Neutrophil (primary cell): ENCODE measurements around the gene RAD21L1.

ENCODE experiments used
- H3K27ac ChIP-seq: fragments of 200-600 bp; sonication (generic); 2 replicates; pipeline ENCODE4 v1.5.1; 2016; ENCODE audit warnings: mild to moderate bottlenecking, moderate library complexity
- H3K27me3 ChIP-seq: fragments of 200-600 bp; sonication (generic); 2 replicates; pipeline ENCODE4 v1.6.0; 2016; ENCODE audit warnings: mild to moderate bottlenecking
- H3K36me3 ChIP-seq: fragments of 200-600 bp; sonication (generic); 2 replicates; pipeline ENCODE4 v1.5.1; 2017
- H3K4me1 ChIP-seq, 2 experiments: fragments of 200-600 bp in 1 of 2; sonication (generic) in 1 of 2; 1 replicate in 1 of 2; 2 replicates in 1 of 2; pipeline versions ENCODE4 v1.5.1 to v1.6.1; 2013 to 2016; ENCODE audit warnings: low read depth in 1 of 2, low read length in 1 of 2, mild to moderate bottlenecking in 1 of 2, moderate library complexity in 1 of 2; ENCODE audit not compliant: control insufficient read depth in 1 of 2, insufficient read depth in 1 of 2
- H3K4me3 ChIP-seq, 2 experiments: fragments of 200-600 bp in 1 of 2; sonication (generic) in 1 of 2; 1 replicate in 1 of 2; 2 replicates in 1 of 2; pipeline ENCODE4 v1.5.1; 2013 to 2016; ENCODE audit warnings: low read depth in 1 of 2, low read length in 1 of 2, mild to moderate bottlenecking in 1 of 2, moderate library complexity in 1 of 2
- H3K9me3 ChIP-seq: fragments of 200-600 bp; sonication (generic); 2 replicates; pipeline ENCODE4 v1.5.1; 2016
- CTCF ChIP-seq: fragments of 200-600 bp; sonication (generic); IDR thresholded peaks from 2 replicates; pipeline ENCODE4 v1.5.1; 2016; ENCODE audit warnings: antibody characterized with exemption

RAD21L1 gene

GRCh38 chr20:1296117-1296610, 70.3 kb downstream of the RAD21L1 start:
- Histone ChIP-seq H3K27ac (no peak overlapping the region), H3K36me3 (no peaks in the 10 kb centered on the region), H3K27me3 (peaks cover 11% of the 10 kb centered on the region), H3K9me3 (no peaks in the 10 kb centered on the region), H3K4me3 (no peak overlapping the region), H3K4me1 (no peaks in the 10 kb centered on the region)
- TF ChIP-seq CTCF: no peak

DNA sequence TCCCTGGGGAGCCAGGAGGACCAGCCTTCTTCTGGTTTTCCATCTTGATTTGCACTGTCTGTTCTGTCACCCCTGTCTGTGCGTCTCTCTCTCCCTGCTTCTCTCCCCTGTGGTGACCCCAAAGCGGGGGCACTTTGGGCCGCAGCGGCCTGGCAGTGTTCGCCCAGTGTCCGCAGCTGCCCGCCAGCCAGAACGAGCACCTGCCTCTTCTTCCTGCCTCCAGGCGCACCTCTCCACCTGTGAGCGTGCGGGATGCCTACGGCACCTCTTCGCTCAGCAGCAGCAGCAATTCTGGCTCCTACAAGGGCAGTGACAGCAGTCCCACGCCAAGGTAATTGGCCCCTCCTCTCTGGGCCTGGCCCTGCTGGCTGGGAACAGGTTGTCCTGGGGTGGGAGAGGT, 71.1 kb downstream of the RAD21L1 start:
- TF ChIP-seq CTCF: no peak
- H3K27ac ChIP-seq: no peak overlapping the region

DNA sequence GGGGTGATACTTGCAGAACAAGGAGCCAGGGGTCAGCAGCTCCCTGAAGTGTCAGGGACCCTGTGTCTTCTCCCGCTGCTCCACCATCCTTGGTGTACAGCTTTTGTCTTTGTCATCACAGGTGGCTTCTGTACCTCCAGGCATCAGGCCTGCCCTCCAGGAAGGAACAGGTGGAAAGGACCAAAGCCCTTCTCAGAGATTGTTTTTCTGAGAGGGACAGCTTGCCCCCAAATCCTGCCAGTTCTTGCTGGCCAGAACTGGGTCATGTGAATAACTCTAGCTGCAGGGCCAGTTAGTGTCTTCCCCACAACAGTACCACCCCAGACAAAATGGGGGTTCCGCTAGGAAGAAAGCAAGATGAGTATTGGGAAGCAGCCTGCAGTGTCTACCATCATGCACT, 71.6 kb downstream of the RAD21L1 start:
- H3K27ac ChIP-seq: no peak overlapping the region
- no peaks in the 10 kb centered on the region for H3K4me1 ChIP-seq
- TF ChIP-seq CTCF: no peak
- H3K4me3 ChIP-seq: no peak overlapping the region
- H3K9me3 ChIP-seq: no peaks in the 10 kb centered on the region
- H3K27me3 ChIP-seq: peaks cover 4% of the 10 kb centered on the region
- no peaks in the 10 kb centered on the region for H3K36me3 ChIP-seq

More for the DNA sequence above, 71.1 kb downstream of the RAD21L1 start:
- Histone ChIP-seq H3K4me1 (no peaks in the 10 kb centered on the region), H3K27me3 (peaks cover 7% of the 10 kb centered on the region), H3K4me3 (no peak overlapping the region), H3K9me3 (no peaks in the 10 kb centered on the region), H3K36me3 (no peaks in the 10 kb centered on the region)

GRCh38 chr20:1298166-1298565, 72.3 kb downstream of the RAD21L1 start:
- no peaks in the 10 kb centered on the region for H3K9me3 ChIP-seq
- H3K4me1 ChIP-seq: no peaks in the 10 kb centered on the region
- no peaks in the 10 kb centered on the region for H3K27me3 ChIP-seq
- H3K4me3 ChIP-seq: no peak overlapping the region
- no peak for TF ChIP-seq CTCF
- H3K36me3 ChIP-seq: no peaks in the 10 kb centered on the region
- no peak overlapping the region for H3K27ac ChIP-seq

DNA sequence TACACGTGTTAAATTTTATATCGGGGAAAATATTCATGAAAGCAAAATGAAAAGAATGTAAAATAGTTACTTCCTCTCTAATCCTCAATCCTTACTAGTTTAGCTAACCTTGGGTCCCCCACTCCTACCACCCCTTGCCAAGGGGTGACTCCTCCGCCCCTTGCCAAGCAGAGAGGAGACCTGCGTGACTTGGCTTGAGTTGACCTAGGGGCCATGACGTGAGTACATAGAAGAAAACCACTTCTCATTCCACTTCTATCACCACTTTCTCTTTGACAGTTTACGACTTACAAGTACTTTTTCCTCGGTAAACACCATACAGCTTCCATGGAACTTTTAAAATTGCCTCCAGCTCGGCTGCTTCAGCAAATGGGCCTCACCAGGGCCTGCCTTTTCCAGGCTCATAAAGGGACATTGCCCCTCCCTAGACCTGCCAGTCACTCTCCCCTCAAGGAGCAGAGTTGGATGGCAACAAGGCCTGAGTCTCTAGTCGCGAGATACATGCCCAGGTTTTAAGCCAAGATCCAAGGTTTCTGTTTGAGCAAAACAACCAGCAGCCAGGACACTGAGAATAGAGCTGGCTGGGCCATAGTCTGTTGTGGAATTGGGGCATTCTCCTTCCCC, 73.2 kb downstream of the RAD21L1 start:
- no peaks in the 10 kb centered on the region for H3K27me3 ChIP-seq
- no peaks in the 10 kb centered on the region for H3K36me3 ChIP-seq
- no peak for TF ChIP-seq CTCF

More for the DNA sequence above, 73.2 kb downstream of the RAD21L1 start:
- H3K9me3 ChIP-seq: no peaks in the 10 kb centered on the region
- no peaks in the 10 kb centered on the region for H3K4me1 ChIP-seq
- no peak overlapping the region for H3K4me3 ChIP-seq
- H3K27ac ChIP-seq: no peak overlapping the region
